DND-41 (cell line): Measurements from ENCODE around the gene PHOSPHO2.

Experiments
- EZH2 ChIP-seq: IDR thresholded peaks from 3 replicates; pipeline ENCODE4 v1.6.1; 2012; ENCODE audit warnings: borderline replicate concordance, low read depth, mild to moderate bottlenecking, moderate library complexity, low read length, inconsistent platforms; ENCODE audit not compliant: severe bottlenecking
- TF ChIP-seq, protein P1 (sequence below): IDR thresholded peaks from 2 replicates; pipeline ENCODE4 v1.5.1; 2012; ENCODE audit warnings: borderline replicate concordance, low read length, moderate library complexity, mild to moderate bottlenecking; ENCODE audit not compliant: poor library complexity, severe bottlenecking; ENCODE audit errors: extremely low read depth

DNA sequence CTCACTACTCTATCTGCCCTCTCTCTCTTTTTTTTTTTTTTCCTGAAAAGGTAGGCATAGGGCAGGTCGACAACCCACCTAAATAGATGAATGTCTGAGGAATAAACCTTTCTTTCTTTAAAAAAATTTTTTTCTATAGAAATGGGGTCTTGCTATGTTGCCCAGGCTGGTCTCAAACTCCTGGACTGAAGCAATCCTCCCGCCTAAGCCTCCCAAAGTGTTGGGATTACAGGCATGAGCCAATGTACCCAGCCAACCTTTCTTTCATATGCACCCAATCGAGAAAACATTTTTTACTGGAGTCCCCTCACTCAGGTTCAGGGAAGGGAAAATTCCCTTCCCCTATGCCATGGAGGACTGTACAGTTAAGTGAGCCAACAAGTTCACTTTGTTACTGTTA, 31.0 kb upstream of the PHOSPHO2 start:
- TF ChIP-seq, protein P1, sequence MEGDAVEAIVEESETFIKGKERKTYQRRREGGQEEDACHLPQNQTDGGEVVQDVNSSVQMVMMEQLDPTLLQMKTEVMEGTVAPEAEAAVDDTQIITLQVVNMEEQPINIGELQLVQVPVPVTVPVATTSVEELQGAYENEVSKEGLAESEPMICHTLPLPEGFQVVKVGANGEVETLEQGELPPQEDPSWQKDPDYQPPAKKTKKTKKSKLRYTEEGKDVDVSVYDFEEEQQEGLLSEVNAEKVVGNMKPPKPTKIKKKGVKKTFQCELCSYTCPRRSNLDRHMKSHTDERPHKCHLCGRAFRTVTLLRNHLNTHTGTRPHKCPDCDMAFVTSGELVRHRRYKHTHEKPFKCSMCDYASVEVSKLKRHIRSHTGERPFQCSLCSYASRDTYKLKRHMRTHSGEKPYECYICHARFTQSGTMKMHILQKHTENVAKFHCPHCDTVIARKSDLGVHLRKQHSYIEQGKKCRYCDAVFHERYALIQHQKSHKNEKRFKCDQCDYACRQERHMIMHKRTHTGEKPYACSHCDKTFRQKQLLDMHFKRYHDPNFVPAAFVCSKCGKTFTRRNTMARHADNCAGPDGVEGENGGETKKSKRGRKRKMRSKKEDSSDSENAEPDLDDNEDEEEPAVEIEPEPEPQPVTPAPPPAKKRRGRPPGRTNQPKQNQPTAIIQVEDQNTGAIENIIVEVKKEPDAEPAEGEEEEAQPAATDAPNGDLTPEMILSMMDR: no peak
- no peak for TF ChIP-seq EZH2
